Body of pancreas (tissue), 4 donors: ENCODE data around the gene KDM1B. TPM values are rescaled to one million over a fixed set of nuclear protein-coding genes. Genes with fewer than 3 reads are reported as not detected.

Experiments
- ATAC-seq: fragments of 150-250 bp; one replicate; pipeline ENCODE4 v1.9.1; 2016
- DNase-seq, 4 donors: peaks; one replicate each; pipeline ENCODE4 v3.0.0-alpha.2; 2019
- H3K27ac ChIP-seq, 4 donors: fragments of 200-600 bp; sonication (generic); 1 replicate in 3 of 4; 2 replicates in 1 of 4; pipeline versions ENCODE4 v1.5.1 to v1.6.1; 2016 to 2019; ENCODE audit warnings: mild to moderate bottlenecking in 1 of 4, mixed read lengths in 1 of 4, moderate library complexity in 1 of 4
- H3K27me3 ChIP-seq, 2 donors: fragments of 200-600 bp; sonication (generic); one replicate each; pipeline ENCODE4 v1.6.0; 2016; ENCODE audit warnings: mild to moderate bottlenecking in 1 of 2
- H3K36me3 ChIP-seq, 2 donors: fragments of 200-600 bp; sonication (generic); replicated peaks in 1 of 2; 2 replicates each; pipeline ENCODE4 v1.5.1; 2016; ENCODE audit warnings: low read depth in 2 of 2; ENCODE audit not compliant: insufficient read depth in 1 of 2
- H3K4me1 ChIP-seq: fragments of 200-600 bp; sonication (generic); one replicate; pipeline ENCODE4 v1.6.0; 2016
- H3K4me3 ChIP-seq, 2 donors: fragments of 200-600 bp; sonication (generic); 1 replicate in 1 of 2; 2 replicates in 1 of 2; pipeline ENCODE4 v1.5.1; 2016 to 2019
- H3K9me3 ChIP-seq, 3 donors: fragments of 200-600 bp; sonication (generic); 1 replicate in 2 of 3; 2 replicates in 1 of 3; pipeline ENCODE4 v1.5.1; 2016
- POLR2A ChIP-seq, 3 donors: fragments of 450-650 bp; IDR thresholded peaks; one replicate each; pipeline ENCODE4 v1.6.1; 2016; ENCODE audit warnings: antibody characterized with exemption in 3 of 3, mild to moderate bottlenecking in 2 of 3
- WGBS, 2 donors: methylation state at CpG; one replicate each; pipeline ENCODE4 v1.1.5; 2017; 5-methylcytosine and 5-hydroxymethylcytosine counted together
- intact Hi-C: fragments of 100-400 bp; cut with DNase I; formaldehyde crosslinking; loops from one replicate; pipeline ENCODE4 v1.15.1; 2023
- total RNA-seq, 2 donors: library from RNA; depleted of rRNA; stranded (reverse); fragments of >200 nt; gene quantifications; one replicate each; pipeline ENCODE4 v1.1.0, GENCODE V29; 2016
- TF ChIP-seq, protein P1 (sequence below), 7 experiments: fragments of 450-650 bp in 4 of 7; fragments of 200-600 bp in 3 of 7; sonication (generic) in 3 of 7; IDR thresholded peaks; one replicate each; pipeline ENCODE4 v1.5.1; 2016 to 2019; ENCODE audit warnings: antibody characterized with exemption in 7 of 7

Gene KDM1B
- total RNA-seq, 2 donors from 2014 or later = 4.6 to 12.7 TPM

- TF ChIP-seq, protein P1, sequence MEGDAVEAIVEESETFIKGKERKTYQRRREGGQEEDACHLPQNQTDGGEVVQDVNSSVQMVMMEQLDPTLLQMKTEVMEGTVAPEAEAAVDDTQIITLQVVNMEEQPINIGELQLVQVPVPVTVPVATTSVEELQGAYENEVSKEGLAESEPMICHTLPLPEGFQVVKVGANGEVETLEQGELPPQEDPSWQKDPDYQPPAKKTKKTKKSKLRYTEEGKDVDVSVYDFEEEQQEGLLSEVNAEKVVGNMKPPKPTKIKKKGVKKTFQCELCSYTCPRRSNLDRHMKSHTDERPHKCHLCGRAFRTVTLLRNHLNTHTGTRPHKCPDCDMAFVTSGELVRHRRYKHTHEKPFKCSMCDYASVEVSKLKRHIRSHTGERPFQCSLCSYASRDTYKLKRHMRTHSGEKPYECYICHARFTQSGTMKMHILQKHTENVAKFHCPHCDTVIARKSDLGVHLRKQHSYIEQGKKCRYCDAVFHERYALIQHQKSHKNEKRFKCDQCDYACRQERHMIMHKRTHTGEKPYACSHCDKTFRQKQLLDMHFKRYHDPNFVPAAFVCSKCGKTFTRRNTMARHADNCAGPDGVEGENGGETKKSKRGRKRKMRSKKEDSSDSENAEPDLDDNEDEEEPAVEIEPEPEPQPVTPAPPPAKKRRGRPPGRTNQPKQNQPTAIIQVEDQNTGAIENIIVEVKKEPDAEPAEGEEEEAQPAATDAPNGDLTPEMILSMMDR (IDR thresholded peaks at IDR 0.05) = no peak
- no peak for TF ChIP-seq POLR2A (IDR thresholded peaks at IDR 0.05)
- H3K4me1 ChIP-seq = peaks cover 10% of the 10 kb centered on the region
- no peaks in the 10 kb centered on the region for H3K27me3 ChIP-seq
- H3K27ac ChIP-seq = peak overlapping the region in 1 of 4 donors; percentile 44
- H3K4me3 ChIP-seq = no peak overlapping the region
- peak; percentile 52 for ATAC-seq
- peak; percentile 17 to 42 (median 34) for DNase-seq
- 31 to 36% methylated on average over 3 of the region's 3 CpGs for WGBS, 2 donors
- H3K36me3 ChIP-seq = no peaks in the 10 kb centered on the region
- H3K9me3 ChIP-seq = no peaks in the 10 kb centered on the region
- intact Hi-C loops = no loop called here
These were observed 36.9 kb upstream of the KDM1B start for GRCh38 chr6:18118330-18118729.

GRCh38 chr6:18119236-18119635 is 36.0 kb upstream of the KDM1B start:
- Histone ChIP-seq H3K4me1 (peaks cover 10% of the 10 kb centered on the region), H3K27ac (no peak overlapping the region), H3K4me3 (no peak overlapping the region), H3K9me3 (no peaks in the 10 kb centered on the region), H3K36me3 (no peaks in the 10 kb centered on the region), H3K27me3 (no peaks in the 10 kb centered on the region)
- ATAC-seq (no peak), DNase-seq (no peak)
- intact Hi-C loops = no loop called here
- no peak for TF ChIP-seq POLR2A (IDR thresholded peaks at IDR 0.05)
- TF ChIP-seq, protein P1 (IDR thresholded peaks at IDR 0.05) = no peak
- whole genome bisulfite sequencing, 2 donors = 73 to 77% methylated on average over 5 of the region's 5 CpGs

DNA sequence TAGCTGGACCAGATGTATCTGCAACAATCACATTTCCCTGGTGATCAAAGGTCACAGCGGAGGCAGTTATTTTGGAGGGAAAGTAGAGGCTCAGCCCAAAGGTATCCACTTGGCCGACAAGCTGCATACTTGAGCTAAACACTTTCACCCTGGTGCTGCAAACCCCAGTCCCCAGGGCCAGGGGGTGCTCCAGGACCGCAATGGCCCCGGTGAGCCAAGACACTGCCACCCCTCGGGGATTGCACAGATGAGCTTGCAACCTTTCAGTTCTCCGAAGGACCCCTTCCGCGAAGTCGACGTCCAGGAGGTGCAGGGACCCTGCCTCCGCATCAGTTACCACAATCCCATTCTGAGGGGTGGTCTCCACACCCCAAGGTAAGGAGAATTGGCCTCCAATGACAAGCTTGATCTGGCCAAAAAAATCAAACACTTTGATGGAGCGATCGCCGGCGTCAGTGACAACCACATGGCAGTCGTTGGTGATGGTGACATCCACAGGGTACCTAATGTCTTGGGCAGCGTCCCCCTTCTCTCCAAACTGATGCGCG is 33.6 kb upstream of the KDM1B start:
- Histone ChIP-seq H3K9me3 (no peaks in the 10 kb centered on the region), H3K36me3 (no peaks in the 10 kb centered on the region), H3K4me3 (no peak overlapping the region), H3K4me1 (peaks cover 10% of the 10 kb centered on the region), H3K27me3 (no peaks in the 10 kb centered on the region), H3K27ac (no peak overlapping the region)
- DNase-seq (peak in 1 of 4 donors; percentile 13), ATAC-seq (no peak)
- intact Hi-C loops = no loop called here
- TF ChIP-seq POLR2A (IDR thresholded peaks at IDR 0.05) = no peak
- TF ChIP-seq, protein P1 (IDR thresholded peaks at IDR 0.05) = no peak
- 68 to 75% methylated on average over 12 to 19 of the region's 19 CpGs for WGBS, 2 donors

- Histone ChIP-seq H3K27ac (peak within 1 kb of the TSS in 3 of 4 donors; percentile 30 to 66 (median 36)), H3K4me1 (peaks cover 10% of the 10 kb centered on the region), H3K27me3 (no peaks in the 10 kb centered on the region), H3K9me3 (no peaks in the 10 kb centered on the region), H3K36me3 (no peaks in the 10 kb centered on the region), H3K4me3 (peak within 1 kb of the TSS in 1 of 2 donors; percentile 23)
- intact Hi-C loops = no loop called here
- peak; percentile 89 to 94 (median 92) for DNase-seq
- TF ChIP-seq, protein P1 (IDR thresholded peaks at IDR 0.05) = peak; percentile 85 to 98 (median 95)
- peak; percentile 31 to 76 (median 71) for TF ChIP-seq POLR2A (IDR thresholded peaks at IDR 0.05)
- 16 to 71% methylated on average over 8 to 81 of the region's 82 CpGs for WGBS, 2 donors
- ATAC-seq = peak; percentile 99
These were observed 32.8 kb upstream of the KDM1B start, which contains the start of gene NHLRC1 for GRCh38 chr6:18122128-18123093. Gene NHLRC1, minus strand, starts transcription at chr6:18122677. Its CDS starts 71 bp downstream, at chr6:18122606.
